Adipocyte (in vitro differentiated cells): Measurements from ENCODE around the gene CTR9.
A peak's percentile ranks its signal among the peaks of the same experiment; 100 is the strongest.
"Not testable (repeated sequence)": the region's sequence is repeated elsewhere in the genome, so short reads cannot be mapped to it uniquely, and the experiment has no call there.

ENCODE experiments used
- DNase-seq: peaks from one replicate; pipeline ENCODE4 v3.0.0-alpha.2; 2015; ENCODE audit warnings: low read depth
- H3K27me3 ChIP-seq: replicated peaks from 2 replicates; pipeline ENCODE4 v1.7.0; 2013; ENCODE audit warnings: mild to moderate bottlenecking, low read length, moderate library complexity; ENCODE audit not compliant: control insufficient read depth, insufficient read depth
- H3K36me3 ChIP-seq: 2 replicates; pipeline ENCODE4 v1.7.0; 2013; ENCODE audit warnings: low read length, mild to moderate bottlenecking, moderate library complexity; ENCODE audit not compliant: control insufficient read depth, insufficient read depth, severe bottlenecking
- H3K4me1 ChIP-seq: 2 replicates; pipeline ENCODE4 v1.7.0; 2013; ENCODE audit warnings: mild to moderate bottlenecking, low read length, moderate library complexity; ENCODE audit not compliant: control insufficient read depth, insufficient read depth
- H3K4me3 ChIP-seq: 2 replicates; pipeline ENCODE4 v1.7.0; 2013; ENCODE audit warnings: mild to moderate bottlenecking, low read length, moderate library complexity
- H3K9ac ChIP-seq: 2 replicates; pipeline ENCODE4 v1.7.0; 2013; ENCODE audit warnings: mild to moderate bottlenecking, low read length, moderate library complexity
- H3K9me3 ChIP-seq: 2 replicates; pipeline ENCODE4 v1.7.0; 2013; ENCODE audit warnings: mild to moderate bottlenecking, low read length, moderate library complexity; ENCODE audit not compliant: control insufficient read depth

The CTR9 gene

DNA sequence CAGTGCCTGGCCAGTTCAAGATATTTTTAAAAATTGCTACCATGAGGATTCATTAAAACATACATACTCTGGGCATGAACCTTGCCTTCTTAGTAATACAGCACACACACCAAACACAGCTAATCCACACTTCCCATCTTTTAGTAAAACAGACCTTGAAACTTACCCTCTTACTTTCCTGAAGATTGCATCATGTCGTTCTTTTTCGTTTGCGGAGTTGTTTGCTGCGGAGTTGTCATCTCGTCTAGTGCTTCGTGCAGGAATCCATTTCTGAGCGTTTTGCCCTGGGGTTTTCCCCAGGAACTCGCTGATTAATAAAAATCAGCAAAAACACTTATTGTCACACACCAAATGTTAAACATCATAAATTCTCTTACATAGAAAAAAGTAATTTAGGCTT is 54.7 kb downstream of the CTR9 start:
- peaks cover 65% of the 10 kb centered on the region for H3K36me3 ChIP-seq
- H3K4me1 ChIP-seq: peaks cover 43% of the 10 kb centered on the region
- peak overlapping the region; percentile 97 for H3K4me3 ChIP-seq
- H3K9me3 ChIP-seq: no peaks in the 10 kb centered on the region
- no peak for DNase-seq
- H3K9ac ChIP-seq: peak overlapping the region; percentile 100
- H3K27me3 ChIP-seq: no peaks in the 10 kb centered on the region

DNA sequence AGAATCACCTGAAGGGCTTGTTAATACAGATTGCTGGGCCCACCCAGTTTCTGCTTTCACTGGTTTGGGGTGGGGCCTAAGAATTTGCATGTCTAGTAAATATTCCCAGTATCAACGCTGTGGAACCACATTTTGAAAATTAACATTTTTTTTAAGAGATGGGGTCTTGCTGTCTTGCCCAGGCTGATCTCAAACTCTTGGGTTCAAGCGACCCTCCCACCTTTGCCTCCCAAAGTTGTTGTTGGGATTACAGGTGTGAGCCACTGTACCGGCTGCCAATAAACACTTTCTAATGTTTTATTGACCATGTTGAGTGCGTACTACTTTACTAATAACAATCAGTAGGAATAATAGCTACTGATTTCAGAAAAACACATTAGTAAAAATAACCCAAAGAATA is 55.2 kb downstream of the CTR9 start:
- Histone ChIP-seq H3K9ac (peak overlapping the region; percentile 100), H3K4me3 (peak overlapping the region; percentile 97), H3K27me3 (no peaks in the 10 kb centered on the region), H3K4me1 (peaks cover 42% of the 10 kb centered on the region), H3K9me3 (no peaks in the 10 kb centered on the region), H3K36me3 (peaks cover 60% of the 10 kb centered on the region)
- DNase-seq: no peak

DNA sequence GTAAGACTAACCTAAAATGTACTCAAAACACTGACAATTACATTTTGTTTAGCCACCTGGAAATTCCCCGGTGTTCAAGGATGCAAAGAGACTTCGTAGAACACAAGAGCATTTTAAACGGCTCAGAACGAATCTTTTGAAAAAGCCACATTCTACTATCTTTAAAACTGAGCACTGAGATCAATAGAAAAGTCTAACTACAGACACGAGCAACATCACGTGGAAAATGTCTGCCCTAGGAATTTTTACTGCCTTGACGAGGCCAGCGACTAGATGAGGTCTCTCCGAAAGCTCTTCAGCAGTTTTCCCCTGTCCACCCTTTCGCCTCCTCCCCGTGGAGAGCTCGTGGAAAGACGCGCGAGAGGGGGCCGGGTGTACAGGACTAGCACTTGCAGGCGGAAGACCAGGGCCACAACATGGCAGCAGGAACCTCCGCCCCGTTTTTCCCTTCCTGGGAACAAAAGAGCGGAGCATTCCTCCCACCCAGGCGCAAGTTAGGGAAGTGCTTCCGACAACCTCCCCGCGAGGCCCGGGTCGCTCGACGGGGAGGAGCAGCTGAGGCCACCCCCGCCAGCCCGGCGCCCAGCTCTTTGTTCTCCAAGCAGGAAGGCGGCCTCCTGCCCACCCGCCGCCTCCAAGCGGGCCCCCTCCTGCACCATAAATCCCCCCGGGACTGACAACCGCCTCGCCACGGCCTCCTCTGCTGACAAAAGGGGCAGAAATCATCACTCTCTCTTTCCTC is 56.6 kb downstream of the CTR9 start:
- peaks cover 45% of the 10 kb centered on the region for H3K36me3 ChIP-seq
- peak overlapping the region; percentile 97 for H3K4me3 ChIP-seq
- peak overlapping the region; percentile 100 for H3K9ac ChIP-seq
- H3K4me1 ChIP-seq: peaks cover 42% of the 10 kb centered on the region
- DNase-seq: peak; percentile 74
- no peaks in the 10 kb centered on the region for H3K27me3 ChIP-seq
- H3K9me3 ChIP-seq: no peaks in the 10 kb centered on the region

DNA sequence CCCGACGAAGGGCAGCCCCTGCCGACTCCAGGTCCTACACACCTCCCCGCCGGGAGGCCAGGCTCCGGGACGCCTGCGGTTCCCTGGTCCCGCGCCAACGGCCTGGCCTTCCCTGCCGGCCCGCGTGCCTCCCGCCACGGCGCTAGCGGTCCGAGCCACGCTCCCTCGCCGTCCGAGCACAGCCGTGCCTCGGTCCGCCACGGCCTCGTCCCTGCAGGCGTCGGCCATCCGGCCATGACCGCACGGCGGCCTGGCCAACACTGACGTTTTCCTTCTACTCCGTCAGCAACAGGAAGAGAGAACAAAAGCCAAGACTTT is 57.1 kb downstream of the CTR9 start:
- peaks cover 40% of the 10 kb centered on the region for H3K36me3 ChIP-seq
- H3K9ac ChIP-seq: peak overlapping the region; percentile 100
- no peaks in the 10 kb centered on the region for H3K27me3 ChIP-seq
- no peaks in the 10 kb centered on the region for H3K9me3 ChIP-seq
- H3K4me3 ChIP-seq: peak overlapping the region; percentile 97
- peaks cover 42% of the 10 kb centered on the region for H3K4me1 ChIP-seq
- DNase-seq: no peak

DNA sequence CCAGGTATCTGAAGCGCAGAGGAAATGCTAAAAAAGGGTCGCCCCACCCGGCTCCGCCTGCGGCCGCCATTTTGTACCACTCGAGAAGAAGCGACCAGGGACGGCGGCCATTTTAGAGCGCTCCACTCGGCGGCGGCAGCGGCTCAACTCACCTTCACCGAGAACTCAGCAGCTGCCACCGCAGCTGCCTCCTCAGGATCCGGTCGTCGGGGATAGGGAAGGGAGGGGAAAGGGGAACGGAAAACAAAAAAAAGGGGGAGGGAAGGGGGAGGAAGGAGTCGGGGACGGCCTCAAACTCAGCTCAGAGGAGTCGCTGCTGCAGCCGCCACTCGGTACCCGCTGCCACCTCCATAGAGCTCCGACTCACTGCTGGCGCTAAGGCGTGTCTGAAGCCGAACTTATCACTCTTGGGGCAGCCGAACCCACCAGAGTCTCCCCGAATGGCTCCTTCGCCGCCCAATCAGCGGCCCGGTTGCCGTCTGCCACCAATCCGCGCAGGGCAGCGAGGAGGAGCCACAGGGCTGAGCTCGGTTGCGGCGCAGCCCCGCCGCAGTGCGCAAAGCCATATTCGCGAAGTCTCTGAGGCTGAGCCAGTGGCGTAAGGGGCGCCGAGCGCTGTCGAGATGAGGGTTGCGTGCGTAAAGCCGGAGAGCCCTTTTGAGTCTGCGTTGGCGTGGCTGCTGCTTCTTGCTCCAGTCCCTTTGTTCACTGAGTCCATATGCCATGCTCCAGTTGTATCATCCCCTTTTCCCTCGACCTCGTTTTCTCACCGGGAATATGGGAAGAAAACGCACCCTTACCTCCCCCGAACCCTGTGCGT is 57.7 kb downstream of the CTR9 start, which contains the start of gene EIF4G2:
TSS of gene EIF4G2 (minus strand) at position 374 of the 820 bp plus-strand sequence.
- Histone ChIP-seq H3K27me3 (no peaks in the 10 kb centered on the region), H3K9ac (peak within 1 kb of the TSS; percentile 100), H3K36me3 (peaks cover 34% of the 10 kb centered on the region), H3K4me1 (peaks cover 41% of the 10 kb centered on the region), H3K4me3 (peak within 1 kb of the TSS; percentile 97), H3K9me3 (no peaks in the 10 kb centered on the region)
- peak; percentile 99 for DNase-seq

DNA sequence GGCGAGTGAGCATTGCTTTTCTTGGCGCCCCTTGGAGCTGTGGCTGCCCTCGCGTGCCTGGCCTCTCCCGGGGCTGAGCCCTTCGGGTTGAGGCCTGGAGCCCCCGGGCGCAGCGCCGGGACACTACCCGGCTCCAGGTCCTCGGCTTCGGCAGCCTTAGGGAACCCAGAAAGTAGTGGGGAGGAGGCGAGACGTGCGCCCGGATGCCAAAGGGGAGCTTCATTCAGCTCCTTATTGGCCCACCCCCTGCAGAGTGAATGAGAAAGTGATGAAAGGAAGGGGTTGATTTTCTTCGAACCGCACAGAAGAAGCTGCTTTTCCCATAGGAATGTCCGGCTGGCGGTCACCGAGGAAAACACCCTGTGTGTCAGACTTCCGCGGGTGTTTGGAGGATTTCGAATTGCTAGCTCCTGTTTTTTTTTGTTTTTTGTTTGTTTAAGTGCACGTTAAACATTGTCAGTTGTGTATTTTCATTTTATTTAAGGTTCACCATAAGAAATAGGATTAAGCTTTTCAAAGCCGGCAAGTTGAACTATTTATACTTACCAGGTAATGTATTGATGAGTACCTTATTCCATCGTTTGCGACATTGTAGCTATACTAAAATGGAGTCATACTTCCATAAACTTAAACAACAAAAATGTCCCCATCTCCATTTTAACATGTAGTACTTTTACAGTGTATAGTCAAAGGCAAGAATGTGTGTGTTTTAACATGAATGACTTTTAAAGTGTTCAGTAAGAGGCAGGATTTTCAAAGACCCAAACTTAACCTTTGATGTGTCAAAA is 58.5 kb downstream of the CTR9 start:
- DNase-seq: peak; percentile 75
- Histone ChIP-seq H3K27me3 (no peaks in the 10 kb centered on the region), H3K36me3 (peaks cover 26% of the 10 kb centered on the region), H3K9me3 (no peaks in the 10 kb centered on the region), H3K4me1 (peaks cover 32% of the 10 kb centered on the region), H3K4me3 (peak overlapping the region; percentile 97), H3K9ac (peak overlapping the region; percentile 100)

DNA sequence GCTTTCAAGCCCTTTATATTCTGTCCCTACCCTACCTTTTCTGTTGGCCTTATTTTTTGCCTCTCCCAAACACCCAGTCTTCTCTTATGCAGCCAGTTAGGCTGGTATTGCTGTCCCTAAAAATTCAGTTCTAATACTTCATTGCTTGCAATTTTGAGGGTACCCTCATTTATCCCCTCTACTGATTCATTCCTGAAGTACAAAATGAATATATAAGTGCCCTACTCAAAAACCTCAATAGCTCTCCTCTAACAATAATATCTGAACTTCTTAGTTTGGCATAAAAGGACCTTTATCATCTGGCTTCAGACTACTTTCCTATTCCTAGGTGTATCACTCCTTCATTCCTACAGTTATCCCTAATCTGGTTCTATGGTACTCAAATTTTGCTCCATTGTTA is 62.9 kb downstream of the CTR9 start:
- Histone ChIP-seq H3K9ac (no peak overlapping the region), H3K4me3 (no peak overlapping the region), H3K27me3 (no peaks in the 10 kb centered on the region), H3K9me3 (no peaks in the 10 kb centered on the region), H3K4me1 (peaks cover 8% of the 10 kb centered on the region), H3K36me3 (no peaks in the 10 kb centered on the region)
- DNase-seq: no peak

DNA sequence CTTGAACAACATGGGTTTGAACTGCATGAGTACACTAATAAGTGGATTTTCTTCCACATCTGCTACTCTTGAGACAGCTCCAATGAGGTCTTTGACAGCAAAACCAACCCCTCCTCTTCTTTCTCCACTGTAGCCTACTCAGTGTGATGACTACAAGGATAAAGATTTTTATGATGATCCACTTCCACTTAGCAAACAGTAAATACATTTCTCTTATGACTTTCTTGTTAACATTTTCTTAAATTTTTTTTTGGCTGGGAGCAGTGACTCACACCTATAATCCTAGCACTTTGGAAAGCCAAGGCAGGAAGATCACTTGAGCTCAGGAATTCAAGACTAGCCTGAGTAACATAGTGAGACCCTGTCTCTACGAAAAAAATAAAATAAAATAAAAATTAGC is 67.5 kb downstream of the CTR9 start:
- Histone ChIP-seq H3K27me3 (no peaks in the 10 kb centered on the region), H3K4me3 (no peak overlapping the region), H3K36me3 (no peaks in the 10 kb centered on the region), H3K9ac (no peak overlapping the region), H3K9me3 (no peaks in the 10 kb centered on the region), H3K4me1 (peaks cover 2% of the 10 kb centered on the region)
- peak; percentile 47 for DNase-seq

DNA sequence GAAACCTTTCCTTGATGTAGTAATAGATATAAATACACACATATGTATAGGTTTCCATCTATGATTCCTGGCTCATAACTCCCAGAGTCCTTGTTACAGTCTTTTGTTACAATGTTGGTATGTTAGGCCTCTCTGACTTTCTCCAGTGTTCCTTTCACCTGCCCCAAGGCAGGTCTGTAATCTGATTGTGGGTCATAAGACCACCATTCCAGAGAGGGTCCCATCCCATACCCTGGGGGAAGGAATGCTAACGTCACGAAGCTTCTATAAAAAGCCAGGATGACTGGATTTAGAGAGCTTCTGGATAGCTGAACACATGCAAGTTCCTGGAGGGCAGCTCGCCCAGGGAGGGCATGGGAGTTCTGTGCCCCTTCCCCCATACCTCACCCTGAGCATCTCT is 71.4 kb downstream of the CTR9 start:
- DNase-seq, H3K9ac ChIP-seq, H3K9me3 ChIP-seq, H3K4me1 ChIP-seq, H3K27me3 ChIP-seq, H3K4me3 ChIP-seq, H3K36me3 ChIP-seq: not testable (repeated sequence)

DNA sequence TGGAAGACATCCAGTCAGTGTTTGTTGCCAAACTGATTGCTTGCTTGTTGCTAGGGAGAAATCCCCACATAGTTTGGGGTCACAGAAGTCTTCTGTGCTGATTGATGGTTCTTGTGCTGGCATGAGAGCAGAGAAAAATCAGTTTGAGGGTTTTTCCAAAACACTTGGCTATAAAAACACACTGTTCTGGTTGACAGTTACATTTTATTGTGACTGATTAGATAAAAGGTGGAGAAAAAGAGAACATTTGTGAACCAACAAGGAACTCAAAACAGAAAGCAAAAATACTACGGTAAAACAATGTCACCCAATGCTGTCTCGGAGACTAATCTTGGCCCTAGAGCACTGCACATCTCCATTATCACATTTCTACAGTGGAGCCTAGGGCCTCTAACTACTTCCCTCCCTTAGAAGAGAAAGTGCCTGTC is 72.1 kb downstream of the CTR9 start:
- no peaks in the 10 kb centered on the region for H3K27me3 ChIP-seq
- H3K36me3 ChIP-seq: no peaks in the 10 kb centered on the region
- no peak for DNase-seq
- peak overlapping the region; percentile 33 for H3K4me3 ChIP-seq
- H3K9me3 ChIP-seq: no peaks in the 10 kb centered on the region
- H3K9ac ChIP-seq: no peak overlapping the region
- peaks cover 5% of the 10 kb centered on the region for H3K4me1 ChIP-seq

DNA sequence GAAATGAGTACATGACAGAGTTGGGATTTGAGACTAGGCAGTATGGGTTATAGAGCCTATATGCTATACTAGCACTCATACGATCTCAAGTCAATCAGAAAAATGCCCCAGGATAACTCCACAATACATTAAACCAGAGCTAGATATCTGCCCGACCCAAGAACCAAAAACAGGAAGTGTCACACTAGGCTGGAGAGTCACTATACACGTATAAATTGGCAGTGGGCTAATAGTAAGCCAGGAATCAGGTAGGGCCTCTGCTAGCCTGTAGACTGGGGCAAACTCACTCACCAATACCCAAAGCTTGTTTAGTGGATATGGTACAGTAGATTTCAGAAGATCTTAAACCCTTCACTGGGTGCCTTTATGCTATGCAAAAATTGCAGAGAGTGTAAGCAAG is 73.8 kb downstream of the CTR9 start:
- Histone ChIP-seq H3K4me1 (peaks cover 5% of the 10 kb centered on the region), H3K9me3 (no peaks in the 10 kb centered on the region), H3K9ac (no peak overlapping the region), H3K36me3 (no peaks in the 10 kb centered on the region), H3K4me3 (no peak overlapping the region), H3K27me3 (no peaks in the 10 kb centered on the region)
- no peak for DNase-seq
